Mammary epithelial cell (primary cell): ENCODE results near the gene BZW2.

Experiments used
- EZH2 ChIP-seq: IDR thresholded peaks from 2 replicates; pipeline ENCODE4 v1.6.1; 2012; ENCODE audit warnings: low read length, inconsistent platforms, borderline replicate concordance
- TF ChIP-seq, protein P1 (sequence below), 2 donors: IDR thresholded peaks in 1 of 2; conservative IDR thresholded peaks in 1 of 2; 2 replicates each; pipeline ENCODE4 v1.5.1; 2011 to 2012; ENCODE audit warnings: inconsistent platforms in 2 of 2, low read length in 2 of 2, mild to moderate bottlenecking in 2 of 2, control low read depth in 1 of 2, low read depth in 1 of 2; ENCODE audit not compliant: insufficient read depth in 1 of 2; ENCODE audit errors: extremely low read depth in 1 of 2

DNA sequence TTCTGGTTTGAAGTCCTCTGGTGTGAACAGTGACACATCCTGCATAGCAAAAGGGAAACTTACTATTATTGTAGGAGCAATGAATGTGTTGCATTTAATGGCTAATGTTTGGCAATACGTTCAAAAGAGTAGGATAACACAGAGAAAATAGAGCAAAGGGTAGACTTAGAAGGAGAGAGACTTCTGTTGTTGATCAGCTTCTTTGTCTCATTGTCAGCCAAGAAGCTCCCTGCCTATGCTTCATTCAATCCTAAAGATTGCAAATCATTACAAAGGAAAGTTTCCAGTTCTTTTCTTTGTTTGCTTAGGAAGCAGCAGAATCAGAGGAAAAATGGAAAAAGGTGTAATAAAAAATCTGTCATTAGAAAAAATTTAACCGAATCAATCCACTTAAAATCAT, 99.7 kb downstream of the BZW2 start:
- TF ChIP-seq EZH2 = no peak
- TF ChIP-seq, protein P1, sequence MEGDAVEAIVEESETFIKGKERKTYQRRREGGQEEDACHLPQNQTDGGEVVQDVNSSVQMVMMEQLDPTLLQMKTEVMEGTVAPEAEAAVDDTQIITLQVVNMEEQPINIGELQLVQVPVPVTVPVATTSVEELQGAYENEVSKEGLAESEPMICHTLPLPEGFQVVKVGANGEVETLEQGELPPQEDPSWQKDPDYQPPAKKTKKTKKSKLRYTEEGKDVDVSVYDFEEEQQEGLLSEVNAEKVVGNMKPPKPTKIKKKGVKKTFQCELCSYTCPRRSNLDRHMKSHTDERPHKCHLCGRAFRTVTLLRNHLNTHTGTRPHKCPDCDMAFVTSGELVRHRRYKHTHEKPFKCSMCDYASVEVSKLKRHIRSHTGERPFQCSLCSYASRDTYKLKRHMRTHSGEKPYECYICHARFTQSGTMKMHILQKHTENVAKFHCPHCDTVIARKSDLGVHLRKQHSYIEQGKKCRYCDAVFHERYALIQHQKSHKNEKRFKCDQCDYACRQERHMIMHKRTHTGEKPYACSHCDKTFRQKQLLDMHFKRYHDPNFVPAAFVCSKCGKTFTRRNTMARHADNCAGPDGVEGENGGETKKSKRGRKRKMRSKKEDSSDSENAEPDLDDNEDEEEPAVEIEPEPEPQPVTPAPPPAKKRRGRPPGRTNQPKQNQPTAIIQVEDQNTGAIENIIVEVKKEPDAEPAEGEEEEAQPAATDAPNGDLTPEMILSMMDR (conservative IDR thresholded peaks at IDR 0.05 in 1 of 2, IDR thresholded peaks at IDR 0.05 in 1 of 2; ENCODE audit: extremely low read depth in 1 of 2, insufficient read depth in 1 of 2, low read depth in 1 of 2, low read length in 2 of 2) = no peak
